Neural crest cell (in vitro differentiated cells): ENCODE results near the gene PLD4. TPM values are rescaled to one million over a fixed set of nuclear protein-coding genes. Genes with fewer than 3 reads are reported as not detected.

Source experiments
- DNase-seq: peaks from one replicate; pipeline ENCODE4 v3.0.0; 2021; ENCODE audit warnings: low read depth, mixed read lengths, low spot score
- H3K27ac Mint-ChIP-seq: one replicate; pipeline ENCODE4 v1.8.0; 2021; ENCODE audit warnings: mild to moderate bottlenecking, mixed read lengths; ENCODE audit not compliant: unreplicated experiment
- H3K27me3 Mint-ChIP-seq: 2 replicates; pipeline ENCODE4 v1.8.0; 2021; ENCODE audit warnings: low read depth, mild to moderate bottlenecking, mixed read lengths
- H3K36me3 Mint-ChIP-seq: 2 replicates; pipeline ENCODE4 v1.8.0; 2021; ENCODE audit warnings: low read depth, mild to moderate bottlenecking, mixed read lengths
- H3K4me1 Mint-ChIP-seq: 2 replicates; pipeline ENCODE4 v1.8.0; 2021; ENCODE audit warnings: mixed read lengths
- H3K4me3 Mint-ChIP-seq: one replicate; pipeline ENCODE4 v1.8.0; 2021; ENCODE audit warnings: mild to moderate bottlenecking, mixed read lengths
- H3K9me3 Mint-ChIP-seq: 2 replicates; pipeline ENCODE4 v1.8.0; 2021; ENCODE audit warnings: mixed read lengths
- total RNA-seq: library from RNA; stranded (reverse); gene quantifications from 2 replicates; pipeline ENCODE4 v1.2.1, GENCODE V29; 2021
- TF ChIP-seq, protein P1 (sequence below): fragments of 200-600 bp; sonication (generic); conservative IDR thresholded peaks from 2 replicates; pipeline ENCODE4 v1.5.0; 2021; ENCODE audit warnings: antibody characterized with exemption, mild to moderate bottlenecking

The PLD4 gene
- total RNA-seq, 1 donor from 2014 or later = 0.02 TPM

DNA sequence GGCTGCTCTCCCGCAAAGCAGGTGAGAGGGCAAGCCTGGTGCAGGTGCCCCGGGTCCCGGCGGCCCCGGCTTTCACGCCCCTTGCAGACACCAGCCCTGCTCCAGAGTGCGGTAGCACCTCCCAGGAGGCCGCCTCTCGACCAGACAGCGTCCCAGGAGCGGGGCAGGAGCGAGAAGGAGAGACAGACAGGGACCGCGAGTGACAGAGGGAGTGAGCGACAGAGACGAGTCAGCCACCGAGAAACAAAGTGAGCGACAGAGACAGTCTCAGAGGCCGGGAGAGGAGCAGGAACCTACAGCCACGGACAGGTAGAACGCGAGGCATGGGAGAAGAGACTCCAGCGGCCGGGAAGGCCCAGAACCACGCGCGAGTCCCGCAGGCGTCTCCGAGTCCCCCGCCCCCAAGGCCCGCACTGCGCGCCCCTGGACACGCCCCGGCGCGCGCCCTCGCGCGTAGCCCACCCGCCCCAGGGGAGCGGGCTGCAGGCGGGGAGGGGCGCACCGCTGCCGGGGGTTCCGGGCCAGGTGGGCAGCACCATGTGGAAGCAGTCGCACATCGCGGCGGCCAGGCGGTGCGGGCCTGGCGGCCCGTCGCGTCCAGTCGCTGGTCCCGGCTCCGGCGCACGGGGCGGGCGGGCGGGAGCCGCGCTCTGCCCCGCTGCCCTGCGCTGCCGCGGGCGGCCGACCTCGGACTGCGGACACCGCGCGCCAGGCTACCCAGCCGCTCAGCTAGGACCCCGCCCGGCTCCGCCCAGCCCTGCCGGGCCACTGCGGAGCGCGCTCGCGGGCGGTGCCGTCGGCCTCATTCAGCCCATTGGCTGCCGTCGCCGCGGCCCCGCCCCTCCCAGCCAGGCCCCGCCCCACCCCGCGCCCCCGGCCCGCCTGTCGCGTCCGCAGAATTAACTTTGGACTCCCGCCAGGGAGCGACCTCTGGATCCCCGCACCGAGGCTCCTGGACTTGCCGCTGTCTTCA lies 53.3 kb downstream of the PLD4 start, which contains the start of gene AHNAK2:
Gene AHNAK2 (minus strand): TSS at position 694 of the 973 bp plus-strand sequence. CDS start 137 bp downstream, at position 557.
- Mint-ChIP-seq H3K27ac (no peak within 1 kb of the TSS), H3K4me3 (peak within 1 kb of the TSS; percentile 83), H3K36me3 (no peaks in the 10 kb centered on the region), H3K27me3 (peaks cover 38% of the 10 kb centered on the region), H3K9me3 (no peaks in the 10 kb centered on the region), H3K4me1 (peaks cover 11% of the 10 kb centered on the region)
- TF ChIP-seq, protein P1, sequence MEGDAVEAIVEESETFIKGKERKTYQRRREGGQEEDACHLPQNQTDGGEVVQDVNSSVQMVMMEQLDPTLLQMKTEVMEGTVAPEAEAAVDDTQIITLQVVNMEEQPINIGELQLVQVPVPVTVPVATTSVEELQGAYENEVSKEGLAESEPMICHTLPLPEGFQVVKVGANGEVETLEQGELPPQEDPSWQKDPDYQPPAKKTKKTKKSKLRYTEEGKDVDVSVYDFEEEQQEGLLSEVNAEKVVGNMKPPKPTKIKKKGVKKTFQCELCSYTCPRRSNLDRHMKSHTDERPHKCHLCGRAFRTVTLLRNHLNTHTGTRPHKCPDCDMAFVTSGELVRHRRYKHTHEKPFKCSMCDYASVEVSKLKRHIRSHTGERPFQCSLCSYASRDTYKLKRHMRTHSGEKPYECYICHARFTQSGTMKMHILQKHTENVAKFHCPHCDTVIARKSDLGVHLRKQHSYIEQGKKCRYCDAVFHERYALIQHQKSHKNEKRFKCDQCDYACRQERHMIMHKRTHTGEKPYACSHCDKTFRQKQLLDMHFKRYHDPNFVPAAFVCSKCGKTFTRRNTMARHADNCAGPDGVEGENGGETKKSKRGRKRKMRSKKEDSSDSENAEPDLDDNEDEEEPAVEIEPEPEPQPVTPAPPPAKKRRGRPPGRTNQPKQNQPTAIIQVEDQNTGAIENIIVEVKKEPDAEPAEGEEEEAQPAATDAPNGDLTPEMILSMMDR = no peak
- peak; percentile 73 for DNase-seq

DNA sequence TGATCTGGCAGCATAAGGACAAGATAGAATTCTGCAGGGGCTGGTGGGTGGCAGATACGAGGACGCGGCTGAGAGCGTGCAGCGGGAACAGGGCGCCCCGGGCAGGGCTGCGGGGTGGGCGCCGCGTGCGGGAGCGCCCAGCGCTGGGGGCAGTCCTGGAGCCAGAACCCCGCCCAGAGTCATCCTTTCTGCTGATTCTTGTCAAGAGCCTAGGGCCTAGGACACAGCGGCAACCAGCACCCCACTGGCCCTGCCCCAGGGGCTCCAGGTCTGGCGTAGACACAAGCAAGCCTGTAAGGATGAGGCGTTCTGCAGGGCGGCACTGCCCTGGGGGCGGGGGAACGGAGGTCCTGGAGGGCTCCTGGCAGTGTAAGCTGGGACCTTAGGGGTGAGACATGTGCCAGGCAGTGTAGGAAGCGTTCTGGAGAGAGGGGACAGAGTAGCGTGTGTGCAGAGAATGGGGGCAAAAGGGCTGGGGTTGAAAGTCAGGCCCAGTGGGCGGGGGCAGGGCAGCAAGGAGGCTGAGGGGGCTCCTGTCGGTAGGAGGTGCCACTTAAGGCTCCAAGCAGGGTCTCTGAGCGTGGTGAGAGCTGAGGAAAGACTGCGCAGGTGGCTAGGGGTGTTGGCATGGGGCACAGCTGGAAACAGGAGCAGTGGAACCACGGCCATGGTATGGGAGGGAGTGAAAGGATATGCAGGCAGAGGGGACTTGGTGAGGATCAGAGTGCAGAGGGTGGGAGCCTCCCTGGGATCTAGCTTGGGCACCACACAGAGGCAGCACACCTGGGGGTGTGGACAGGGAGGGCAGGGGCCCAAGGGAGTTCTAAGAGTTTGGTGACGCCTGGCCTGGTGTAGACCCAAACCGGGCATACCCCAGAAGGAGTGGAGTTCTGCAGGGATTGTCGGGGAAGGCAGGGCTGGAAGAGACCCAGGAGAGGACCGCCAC lies 54.3 kb downstream of the PLD4 start:
- TF ChIP-seq, protein P1 = no peak
- H3K4me3 Mint-ChIP-seq = peak overlapping the region; percentile 72
- peaks cover 11% of the 10 kb centered on the region for H3K4me1 Mint-ChIP-seq
- no peak overlapping the region for H3K27ac Mint-ChIP-seq
- no peak for DNase-seq
- H3K36me3 Mint-ChIP-seq = no peaks in the 10 kb centered on the region
- peaks cover 38% of the 10 kb centered on the region for H3K27me3 Mint-ChIP-seq
- no peaks in the 10 kb centered on the region for H3K9me3 Mint-ChIP-seq

DNA sequence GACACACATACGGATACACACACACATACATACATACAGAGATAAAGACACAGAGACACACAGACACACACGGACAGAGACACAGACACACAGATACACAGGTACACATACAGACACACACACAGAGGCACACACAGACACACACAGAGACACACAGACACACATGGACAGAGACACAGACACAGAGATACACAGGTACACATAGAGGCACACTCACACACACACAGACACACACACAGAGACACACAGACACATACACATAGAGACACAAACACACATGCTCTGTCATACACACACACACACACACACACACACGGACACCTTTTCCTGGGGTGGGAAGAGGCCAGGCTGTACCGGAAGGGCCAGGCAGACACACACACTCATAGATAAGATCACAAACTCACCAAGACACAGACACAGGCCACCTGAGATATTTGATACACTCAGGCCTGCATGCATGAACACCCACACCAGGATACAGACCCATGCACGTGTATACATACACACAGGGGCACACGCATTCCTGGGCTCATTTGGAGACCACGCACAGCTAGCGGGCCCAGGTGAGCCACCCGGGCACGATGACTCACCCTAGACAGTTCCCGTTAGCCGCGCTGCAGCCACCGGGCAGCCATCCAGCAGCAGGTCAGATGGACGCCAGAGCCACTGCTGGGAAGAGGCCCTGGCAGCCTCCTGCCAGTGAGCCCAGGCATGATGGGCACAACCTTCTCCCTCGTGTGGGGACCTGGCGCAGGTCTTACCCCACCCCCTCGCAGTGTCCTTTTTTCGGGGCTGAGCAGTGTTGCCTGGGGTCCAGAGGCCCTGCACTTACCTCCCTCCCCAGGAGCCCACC lies 55.3 kb downstream of the PLD4 start:
- TF ChIP-seq, protein P1 = no peak
- peak overlapping the region; percentile 5 for H3K4me3 Mint-ChIP-seq
- H3K27me3 Mint-ChIP-seq = peaks cover 34% of the 10 kb centered on the region
- no peaks in the 10 kb centered on the region for H3K9me3 Mint-ChIP-seq
- H3K27ac Mint-ChIP-seq = no peak overlapping the region
- no peaks in the 10 kb centered on the region for H3K36me3 Mint-ChIP-seq
- DNase-seq = no peak
- H3K4me1 Mint-ChIP-seq = peaks cover 11% of the 10 kb centered on the region

DNA sequence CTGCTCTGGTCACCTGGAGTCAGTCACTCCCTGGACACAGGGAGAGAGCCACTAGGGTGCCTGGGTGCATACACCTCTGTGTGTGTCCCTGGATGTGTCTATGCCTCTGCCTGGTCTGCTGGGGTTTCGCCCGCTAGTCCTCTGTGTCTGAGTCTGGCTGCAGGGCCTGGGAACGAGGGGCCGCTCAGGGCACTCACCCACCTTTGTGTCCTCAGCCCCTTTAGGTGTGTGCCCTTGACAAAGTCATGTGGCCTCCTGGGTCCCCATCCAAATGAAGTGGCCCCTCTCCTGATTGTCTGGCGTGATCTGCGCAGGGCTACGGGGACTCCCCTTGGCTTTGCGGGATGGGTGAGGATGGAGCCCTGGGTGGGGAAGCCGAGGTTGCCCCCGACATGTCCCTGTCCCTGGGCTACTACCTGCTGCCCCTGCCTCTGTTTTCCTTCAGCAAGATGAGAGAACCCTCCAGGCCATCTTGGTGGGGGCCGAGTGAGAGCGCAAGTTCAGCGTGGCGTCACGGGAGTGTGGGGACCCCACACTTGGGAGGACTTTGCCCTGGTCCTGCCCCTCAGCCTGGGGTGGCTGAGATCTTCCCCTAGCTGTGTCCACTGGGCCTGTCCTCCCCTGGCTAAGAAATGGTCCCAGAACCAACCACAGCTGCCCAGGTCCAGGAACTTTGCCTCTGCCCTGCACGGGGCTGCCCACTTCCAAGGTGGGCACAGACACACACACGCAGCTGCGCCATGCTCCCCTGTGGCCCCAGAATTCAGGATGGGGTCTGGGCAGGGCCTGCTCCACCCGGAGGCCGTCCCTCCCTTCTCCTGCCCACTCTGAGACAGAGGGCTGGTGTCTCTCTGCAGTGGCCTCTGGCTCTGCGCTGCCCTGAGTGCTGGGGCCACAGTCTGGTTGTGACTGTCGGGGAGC lies 56.2 kb downstream of the PLD4 start:
- H3K27ac Mint-ChIP-seq = no peak overlapping the region
- H3K4me3 Mint-ChIP-seq = no peak overlapping the region
- no peak for DNase-seq
- no peaks in the 10 kb centered on the region for H3K36me3 Mint-ChIP-seq
- TF ChIP-seq, protein P1 = no peak
- H3K9me3 Mint-ChIP-seq = no peaks in the 10 kb centered on the region
- peaks cover 32% of the 10 kb centered on the region for H3K27me3 Mint-ChIP-seq
- peaks cover 11% of the 10 kb centered on the region for H3K4me1 Mint-ChIP-seq
